ENCODE data around the gene ZFAND3. TPM values are rescaled to one million over a fixed set of nuclear protein-coding genes. Genes with fewer than 3 reads are reported as not detected.

The ZFAND3 gene
- total and polyA plus RNA-seq, 2 donors, result 25.4 to 68.9 TPM

DNA sequence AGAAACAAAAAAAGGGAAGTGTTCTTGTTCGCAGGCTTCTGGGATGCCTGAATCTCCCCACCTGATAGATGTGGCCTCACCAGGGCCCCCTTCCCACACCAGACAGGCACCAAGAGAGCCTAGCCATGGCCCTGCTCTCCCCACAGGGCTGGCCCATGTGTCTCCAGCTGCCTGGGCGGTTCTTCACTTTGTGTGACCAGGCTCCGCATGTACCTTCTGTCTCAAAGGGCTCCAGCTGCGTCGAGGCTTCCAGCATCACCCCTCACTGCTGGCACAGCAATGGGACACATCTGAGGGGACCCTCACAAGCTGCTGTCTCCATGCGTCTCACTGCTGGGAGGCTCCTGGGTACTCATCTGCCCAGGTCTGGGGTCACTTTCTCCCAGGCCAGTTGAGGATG lies 362.9 kb downstream of the ZFAND3 start:
- no peaks in the 10 kb centered on the region for H3K36me3 ChIP-seq (ENCODE audit: insufficient read depth)
- 96% methylated on average over 6 of the region's 6 CpGs for WGBS
- H3K27ac ChIP-seq (ENCODE audit: low read depth), result no peak overlapping the region
- DNase-seq (ENCODE audit: extremely low spot score), result no peak
- no peaks in the 10 kb centered on the region for H3K4me1 ChIP-seq (ENCODE audit: insufficient read depth)
- H3K4me3 ChIP-seq (ENCODE audit: low read depth, low read length), result no peak overlapping the region

DNA sequence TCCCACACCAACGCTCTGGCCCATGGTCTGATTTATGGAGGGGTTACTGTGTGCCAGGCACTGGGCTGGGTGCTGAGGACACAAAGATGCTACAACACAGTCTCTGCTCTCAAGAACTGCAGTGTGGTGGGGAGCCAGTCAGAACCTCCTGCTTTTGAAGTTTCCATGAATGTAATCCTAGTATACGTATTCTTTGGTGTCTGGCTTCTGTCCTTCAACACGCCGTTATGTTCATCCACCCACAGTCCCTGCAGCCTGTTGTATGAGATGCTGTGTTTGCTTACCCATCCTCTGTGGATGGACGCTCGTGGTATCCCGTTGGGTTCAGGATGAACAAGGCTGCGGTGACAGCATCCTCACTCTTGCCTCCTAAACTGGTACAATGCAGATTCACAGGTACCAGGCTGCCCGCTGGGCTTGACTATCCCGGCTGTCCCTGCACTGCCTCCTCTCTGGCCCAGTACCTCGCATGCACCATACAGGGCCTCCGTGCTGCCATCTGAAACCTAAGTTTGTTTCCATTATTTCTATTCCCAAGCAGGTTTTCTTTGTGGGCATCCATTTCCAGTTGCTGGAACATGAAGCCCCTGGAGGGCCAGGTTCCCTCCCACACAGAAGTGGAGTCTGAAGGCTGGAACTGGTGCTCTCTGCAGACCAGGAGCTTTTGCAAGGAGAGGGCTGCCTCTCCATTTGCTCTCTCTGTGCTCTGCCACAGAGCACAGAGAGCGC lies 364.5 kb downstream of the ZFAND3 start:
- Histone ChIP-seq H3K36me3 (ENCODE audit: insufficient read depth) (no peaks in the 10 kb centered on the region), H3K27ac (ENCODE audit: low read depth) (no peak overlapping the region), H3K4me1 (ENCODE audit: insufficient read depth) (no peaks in the 10 kb centered on the region), H3K4me3 (ENCODE audit: low read depth, low read length) (no peak overlapping the region)
- 79% methylated on average over 13 of the region's 13 CpGs for WGBS
- DNase-seq (ENCODE audit: extremely low spot score), result no peak

GRCh38 chr6:38184585-38185080 lies 365.1 kb downstream of the ZFAND3 start:
- no peak for DNase-seq (ENCODE audit: extremely low spot score)
- H3K27ac ChIP-seq (ENCODE audit: low read depth), result no peak overlapping the region
- H3K36me3 ChIP-seq (ENCODE audit: insufficient read depth), result no peaks in the 10 kb centered on the region
- 88% methylated on average over 11 of the region's 11 CpGs for whole genome bisulfite sequencing
- no peak overlapping the region for H3K4me3 ChIP-seq (ENCODE audit: low read depth, low read length)
- no peaks in the 10 kb centered on the region for H3K4me1 ChIP-seq (ENCODE audit: insufficient read depth)

- 94% methylated on average over 6 of the region's 6 CpGs for WGBS
These were observed 365.7 kb downstream of the ZFAND3 start for GRCh38 chr6:38185244-38185643.

DNA sequence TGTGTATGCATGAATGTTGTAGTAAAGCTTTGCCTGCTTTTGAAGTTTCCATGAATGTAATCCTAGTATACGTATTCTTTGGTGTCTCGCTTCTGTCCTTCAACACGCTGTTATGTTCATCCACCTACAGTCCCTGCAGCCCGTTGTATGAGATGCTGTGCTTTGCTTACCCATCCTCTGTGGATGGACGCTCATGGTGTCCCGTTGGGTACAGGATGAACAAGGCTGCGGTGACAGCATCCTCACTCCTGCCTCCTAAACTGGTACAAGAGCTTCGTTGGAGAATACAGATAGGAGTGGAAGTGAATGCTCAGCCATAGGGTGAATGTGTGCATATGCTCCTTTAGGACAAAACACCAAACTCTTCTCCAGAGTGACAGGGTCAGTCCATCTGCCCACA lies 366.2 kb downstream of the ZFAND3 start:
- no peaks in the 10 kb centered on the region for H3K4me1 ChIP-seq (ENCODE audit: insufficient read depth)
- no peak overlapping the region for H3K27ac ChIP-seq (ENCODE audit: low read depth)
- 94% methylated on average over 8 of the region's 8 CpGs for WGBS
- no peak for DNase-seq (ENCODE audit: extremely low spot score)
- H3K4me3 ChIP-seq (ENCODE audit: low read depth, low read length), result no peak overlapping the region
- no peaks in the 10 kb centered on the region for H3K36me3 ChIP-seq (ENCODE audit: insufficient read depth)

More at GRCh38 chr6:38185244-38185643, 365.7 kb downstream of the ZFAND3 start:
- Histone ChIP-seq H3K27ac (ENCODE audit: low read depth) (no peak overlapping the region), H3K4me1 (ENCODE audit: insufficient read depth) (no peaks in the 10 kb centered on the region), H3K36me3 (ENCODE audit: insufficient read depth) (no peaks in the 10 kb centered on the region), H3K4me3 (ENCODE audit: low read depth, low read length) (no peak overlapping the region)
- no peak for DNase-seq (ENCODE audit: extremely low spot score)

DNA sequence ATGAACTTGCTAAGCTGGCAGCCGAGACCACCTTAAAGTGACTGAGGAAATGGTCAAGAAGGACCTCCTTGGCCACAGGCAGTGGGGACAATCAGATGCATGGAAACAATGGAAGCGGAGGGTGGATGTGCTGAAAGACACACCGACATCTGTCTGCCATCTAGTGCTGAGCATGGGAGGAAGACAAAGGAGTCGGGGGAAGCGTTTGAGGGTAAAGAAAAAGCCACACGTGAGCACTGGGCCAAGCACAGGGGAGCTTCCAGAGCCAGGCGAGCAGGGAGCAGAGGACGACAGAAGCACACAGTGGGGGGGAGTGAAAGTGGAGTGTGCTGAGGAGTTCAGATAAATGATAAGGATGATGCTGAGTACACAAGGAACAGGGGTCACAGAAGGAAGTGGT lies 367.8 kb downstream of the ZFAND3 start:
- Histone ChIP-seq H3K4me3 (ENCODE audit: low read depth, low read length) (no peak overlapping the region), H3K27ac (ENCODE audit: low read depth) (no peak overlapping the region), H3K4me1 (ENCODE audit: insufficient read depth) (no peaks in the 10 kb centered on the region), H3K36me3 (ENCODE audit: insufficient read depth) (no peaks in the 10 kb centered on the region)
- DNase-seq (ENCODE audit: extremely low spot score), result no peak
- WGBS, result 70% methylated on average over 8 of the region's 8 CpGs

DNA sequence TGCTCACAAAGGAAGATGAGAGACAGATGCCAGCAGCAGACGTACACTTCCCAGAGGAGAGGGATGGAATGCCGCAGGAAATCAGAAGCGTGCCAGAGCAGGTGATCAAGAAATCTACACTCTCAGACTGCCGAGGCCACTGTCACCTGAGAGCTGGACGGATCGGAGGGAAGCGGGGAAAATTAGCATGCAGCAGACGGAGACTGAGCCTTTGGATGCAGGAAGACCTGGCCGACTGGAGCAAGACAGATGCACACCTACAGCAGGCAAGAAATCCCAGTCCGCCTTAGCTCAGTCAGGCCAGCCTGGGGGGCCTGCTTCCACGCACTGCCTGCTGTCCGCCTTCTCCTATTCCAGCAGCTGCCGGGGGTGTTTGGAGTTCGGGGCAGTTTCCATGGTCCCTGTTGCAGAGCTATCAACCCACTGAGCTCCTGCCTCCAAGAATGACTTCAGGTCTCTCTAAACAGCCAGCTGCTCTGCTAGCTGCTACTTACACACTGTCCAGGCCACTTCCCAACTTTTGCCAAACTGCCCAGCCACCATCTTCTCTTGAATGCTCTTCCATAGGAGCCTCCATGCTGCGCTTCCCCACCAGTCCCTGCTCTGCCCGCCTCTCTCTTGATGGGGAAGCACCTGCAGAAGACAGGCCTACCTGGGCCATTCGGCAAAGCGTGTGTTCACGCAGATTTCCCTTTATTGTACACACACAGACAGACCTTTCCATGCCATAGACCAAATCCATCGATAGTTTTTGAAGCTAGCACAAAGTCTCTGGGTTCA lies 368.5 kb downstream of the ZFAND3 start:
- no peak for DNase-seq (ENCODE audit: extremely low spot score)

DNA sequence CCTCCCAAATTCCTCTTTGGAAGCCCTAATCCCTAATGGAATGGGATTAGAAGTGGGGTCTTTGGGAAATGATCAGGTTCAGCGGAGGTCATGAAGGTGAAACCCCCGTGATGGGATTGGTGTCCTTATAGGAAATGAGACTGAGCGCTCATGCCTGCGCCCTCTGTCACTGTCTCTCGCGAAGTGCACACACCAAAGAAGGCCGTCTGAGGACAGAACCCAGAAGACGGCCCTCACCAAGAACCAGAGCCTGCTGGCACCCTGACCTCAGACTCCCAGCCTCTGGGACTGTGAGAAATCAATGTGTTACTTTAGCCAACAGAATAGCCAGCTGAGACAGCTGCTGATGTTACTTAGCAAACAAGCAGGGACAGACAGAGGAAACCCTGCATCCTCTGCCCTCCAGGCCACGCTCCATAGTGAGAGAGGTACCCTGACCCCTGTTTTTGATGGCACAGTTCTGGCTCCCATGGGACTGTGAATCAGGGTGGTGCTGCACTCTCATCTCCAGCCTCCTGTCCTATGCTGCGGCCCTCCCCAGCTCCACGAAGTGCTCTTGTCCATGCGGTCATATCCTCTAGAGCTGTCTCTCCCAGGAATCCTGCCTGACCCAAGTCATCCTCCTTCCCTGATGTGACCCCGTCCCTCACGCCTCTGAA lies 369.3 kb downstream of the ZFAND3 start:
- Histone ChIP-seq H3K36me3 (ENCODE audit: insufficient read depth) (no peaks in the 10 kb centered on the region), H3K27ac (ENCODE audit: low read depth) (no peak overlapping the region), H3K4me3 (ENCODE audit: low read depth, low read length) (no peak overlapping the region), H3K4me1 (ENCODE audit: insufficient read depth) (no peaks in the 10 kb centered on the region)
- WGBS, result 95% methylated on average over 14 of the region's 14 CpGs
- no peak for DNase-seq (ENCODE audit: extremely low spot score)

More for the DNA sequence above, 368.5 kb downstream of the ZFAND3 start:
- no peaks in the 10 kb centered on the region for H3K4me1 ChIP-seq (ENCODE audit: insufficient read depth)
- no peaks in the 10 kb centered on the region for H3K36me3 ChIP-seq (ENCODE audit: insufficient read depth)
- no peak overlapping the region for H3K4me3 ChIP-seq (ENCODE audit: low read depth, low read length)
- 91% methylated on average over 20 of the region's 20 CpGs for WGBS
- H3K27ac ChIP-seq (ENCODE audit: low read depth), result no peak overlapping the region

GRCh38 chr6:38191418-38191817 lies 371.9 kb downstream of the ZFAND3 start:
- Histone ChIP-seq H3K4me1 (ENCODE audit: insufficient read depth) (no peaks in the 10 kb centered on the region), H3K4me3 (ENCODE audit: low read depth, low read length) (no peak overlapping the region), H3K27ac (ENCODE audit: low read depth) (no peak overlapping the region), H3K36me3 (ENCODE audit: insufficient read depth) (no peaks in the 10 kb centered on the region)
- 89% methylated on average over 9 of the region's 9 CpGs for WGBS
- DNase-seq (ENCODE audit: extremely low spot score), result no peak

GRCh38 chr6:38192011-38192410 lies 372.5 kb downstream of the ZFAND3 start:
- no peaks in the 10 kb centered on the region for H3K4me1 ChIP-seq (ENCODE audit: insufficient read depth)
- DNase-seq (ENCODE audit: extremely low spot score), result no peak
- H3K27ac ChIP-seq (ENCODE audit: low read depth), result no peak overlapping the region
- WGBS, result 86% methylated on average over 9 of the region's 9 CpGs
- H3K4me3 ChIP-seq (ENCODE audit: low read depth, low read length), result no peak overlapping the region
- no peaks in the 10 kb centered on the region for H3K36me3 ChIP-seq (ENCODE audit: insufficient read depth)

DNA sequence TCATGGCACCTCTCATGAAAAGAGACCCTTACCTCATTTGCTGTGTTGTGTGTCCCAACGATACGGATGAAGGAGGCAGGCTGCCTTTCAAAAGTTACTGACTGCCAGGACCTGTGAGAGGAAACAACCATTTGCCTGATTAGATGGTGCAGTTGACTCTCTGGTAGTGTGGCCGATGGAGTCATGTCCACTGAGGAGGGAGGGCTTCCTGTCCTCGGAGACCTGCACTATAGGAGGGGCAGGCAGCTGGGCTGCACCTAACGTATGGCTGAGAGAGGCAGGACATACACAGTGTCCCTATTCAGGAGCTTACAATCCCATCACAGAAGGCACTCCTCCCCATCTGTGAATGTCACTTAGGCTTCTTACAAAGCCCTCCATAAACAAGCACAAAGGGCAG lies 373.0 kb downstream of the ZFAND3 start:
- DNase-seq (ENCODE audit: extremely low spot score), result no peak
- 69% methylated on average over 5 of the region's 5 CpGs for WGBS
- Histone ChIP-seq H3K27ac (ENCODE audit: low read depth) (no peak overlapping the region), H3K4me3 (ENCODE audit: low read depth, low read length) (no peak overlapping the region), H3K4me1 (ENCODE audit: insufficient read depth) (no peaks in the 10 kb centered on the region), H3K36me3 (ENCODE audit: insufficient read depth) (no peaks in the 10 kb centered on the region)

GRCh38 chr6:38193051-38193450 lies 373.5 kb downstream of the ZFAND3 start:
- H3K4me3 ChIP-seq (ENCODE audit: low read depth, low read length), result no peak overlapping the region
- WGBS, result 93% methylated on average over 7 of the region's 7 CpGs
- DNase-seq (ENCODE audit: extremely low spot score), result no peak
- H3K36me3 ChIP-seq (ENCODE audit: insufficient read depth), result no peaks in the 10 kb centered on the region
- no peaks in the 10 kb centered on the region for H3K4me1 ChIP-seq (ENCODE audit: insufficient read depth)
- H3K27ac ChIP-seq (ENCODE audit: low read depth), result no peak overlapping the region

DNA sequence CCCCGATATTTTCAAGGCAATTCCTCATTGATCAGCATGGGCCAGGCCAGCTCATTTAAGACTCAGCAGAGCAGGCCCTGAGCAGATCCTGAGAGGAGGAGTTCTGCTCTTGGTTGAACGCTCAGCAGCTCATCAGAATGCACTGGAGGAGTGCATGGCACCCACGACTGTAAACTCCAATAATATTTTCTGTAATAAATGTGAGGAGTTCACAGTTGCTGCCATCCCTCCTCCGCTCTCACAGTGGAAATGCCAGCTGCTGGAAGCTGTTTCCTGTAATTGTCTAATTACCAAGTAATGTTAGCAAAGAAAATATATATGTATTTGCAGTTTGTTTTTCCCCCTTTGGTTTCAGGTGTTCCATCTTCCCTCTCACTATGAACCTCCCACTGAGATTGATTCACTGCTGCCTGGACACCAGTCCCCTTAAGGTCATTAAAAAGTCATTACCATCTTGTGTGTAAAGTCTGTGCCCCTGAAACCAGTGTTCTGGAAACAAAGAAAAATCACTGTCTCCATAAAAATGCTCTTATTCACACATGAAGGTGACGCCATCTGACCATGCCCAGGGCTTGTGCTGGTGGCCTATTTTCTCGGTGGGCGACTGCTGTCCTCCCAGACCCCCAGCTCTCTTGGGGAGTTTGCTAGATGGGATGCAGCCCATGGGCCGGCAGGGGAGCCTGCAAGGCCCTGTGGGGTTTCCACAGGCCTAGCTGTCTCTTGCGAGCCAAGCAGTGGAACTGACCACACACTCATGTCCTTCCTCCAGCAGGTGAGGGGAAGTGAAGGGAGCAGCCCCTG lies 374.2 kb downstream of the ZFAND3 start:
- no peak overlapping the region for H3K27ac ChIP-seq (ENCODE audit: low read depth)
- no peak overlapping the region for H3K4me3 ChIP-seq (ENCODE audit: low read depth, low read length)
- H3K36me3 ChIP-seq (ENCODE audit: insufficient read depth), result no peaks in the 10 kb centered on the region
- no peaks in the 10 kb centered on the region for H3K4me1 ChIP-seq (ENCODE audit: insufficient read depth)
- DNase-seq (ENCODE audit: extremely low spot score), result no peak
- WGBS, result 86% methylated on average over 9 of the region's 9 CpGs
